Activated naive CD8-positive, alpha-beta T cell treated with anti-CD3 and anti-CD28 coated beads, Interleukin-2, amount 50 U/mL, for 24 hours (primary cell): ENCODE measurements around the gene PTPN23.

Source experiments
- ATAC-seq: fragments of 150-1000 bp; cut with Tn5 transposase; one replicate; pipeline ENCODE4 v1.10.0; 2021
- DNase-seq: peaks from one replicate; pipeline ENCODE4 v3.0.0; 2021
- H3K27ac Mint-ChIP-seq: one replicate; pipeline ENCODE4 v1.8.0; 2021; ENCODE audit warnings: mild to moderate bottlenecking, mixed read lengths
- H3K27me3 Mint-ChIP-seq: one replicate; pipeline ENCODE4 v1.8.0; 2021; ENCODE audit warnings: mixed read lengths
- H3K36me3 Mint-ChIP-seq: one replicate; pipeline ENCODE4 v1.8.0; 2021; ENCODE audit warnings: low read depth, mixed read lengths
- H3K4me1 Mint-ChIP-seq: one replicate; pipeline ENCODE4 v1.8.0; 2021; ENCODE audit warnings: mixed read lengths
- H3K4me3 Mint-ChIP-seq: one replicate; pipeline ENCODE4 v1.8.0; 2021; ENCODE audit warnings: mild to moderate bottlenecking, moderate library complexity, mixed read lengths
- H3K9me3 Mint-ChIP-seq: one replicate; pipeline ENCODE4 v1.8.0; 2021; ENCODE audit warnings: mixed read lengths

The PTPN23 gene

GRCh38 chr3:47380601-47381316, at the start of gene PTPN23:
Gene PTPN23, plus strand, starts transcription at chr3:47381021. Its CDS starts 76 bp downstream, at chr3:47381097.
- Mint-ChIP-seq H3K9me3 (no peaks in the 10 kb centered on the region), H3K27ac (peak within 1 kb of the TSS; percentile 100), H3K4me1 (peaks cover 48% of the 10 kb centered on the region), H3K4me3 (peak within 1 kb of the TSS; percentile 99), H3K36me3 (peaks cover 21% of the 10 kb centered on the region), H3K27me3 (peaks cover 2% of the 10 kb centered on the region)
- peak; percentile 87 for ATAC-seq
- DNase-seq = peak; percentile 99

- H3K4me1 Mint-ChIP-seq = no peaks in the 10 kb centered on the region
- H3K4me3 Mint-ChIP-seq = no peak overlapping the region
- H3K27me3 Mint-ChIP-seq = no peaks in the 10 kb centered on the region
- ATAC-seq = no peak
- H3K27ac Mint-ChIP-seq = peak overlapping the region; percentile 18
- DNase-seq = no peak
- peaks cover 61% of the 10 kb centered on the region for H3K36me3 Mint-ChIP-seq
- H3K9me3 Mint-ChIP-seq = no peaks in the 10 kb centered on the region
Measured at GRCh38 chr3:47333907-47334306, 46.9 kb upstream of the PTPN23 start.

GRCh38 chr3:47337656-47338055, 43.2 kb upstream of the PTPN23 start:
- H3K4me3 Mint-ChIP-seq = no peak overlapping the region
- no peaks in the 10 kb centered on the region for H3K27me3 Mint-ChIP-seq
- no peaks in the 10 kb centered on the region for H3K4me1 Mint-ChIP-seq
- no peak overlapping the region for H3K27ac Mint-ChIP-seq
- H3K9me3 Mint-ChIP-seq = no peaks in the 10 kb centered on the region
- ATAC-seq = no peak
- no peak for DNase-seq
- peaks cover 64% of the 10 kb centered on the region for H3K36me3 Mint-ChIP-seq

GRCh38 chr3:47339951-47340350, 40.9 kb upstream of the PTPN23 start:
- Mint-ChIP-seq H3K4me1 (no peaks in the 10 kb centered on the region), H3K27ac (no peak overlapping the region), H3K9me3 (no peaks in the 10 kb centered on the region), H3K27me3 (no peaks in the 10 kb centered on the region), H3K4me3 (no peak overlapping the region), H3K36me3 (peaks cover 64% of the 10 kb centered on the region)
- ATAC-seq (no peak), DNase-seq (no peak)

- H3K27me3 Mint-ChIP-seq = no peaks in the 10 kb centered on the region
- no peak overlapping the region for H3K27ac Mint-ChIP-seq
- H3K4me3 Mint-ChIP-seq = no peak overlapping the region
- H3K9me3 Mint-ChIP-seq = no peaks in the 10 kb centered on the region
- ATAC-seq = no peak
- no peak for DNase-seq
- H3K36me3 Mint-ChIP-seq = peaks cover 70% of the 10 kb centered on the region
- peaks cover 3% of the 10 kb centered on the region for H3K4me1 Mint-ChIP-seq
Measured at GRCh38 chr3:47340866-47341265, 40.0 kb upstream of the PTPN23 start.

- Mint-ChIP-seq H3K9me3 (no peaks in the 10 kb centered on the region), H3K4me1 (peaks cover 6% of the 10 kb centered on the region), H3K4me3 (no peak overlapping the region), H3K27ac (no peak overlapping the region), H3K27me3 (no peaks in the 10 kb centered on the region), H3K36me3 (peaks cover 62% of the 10 kb centered on the region)
- DNase-seq (no peak), ATAC-seq (no peak)
Measured at GRCh38 chr3:47342151-47342550, 38.7 kb upstream of the PTPN23 start.

GRCh38 chr3:47342812-47343211, 38.0 kb upstream of the PTPN23 start:
- H3K27ac Mint-ChIP-seq = no peak overlapping the region
- peaks cover 56% of the 10 kb centered on the region for H3K36me3 Mint-ChIP-seq
- ATAC-seq = no peak

GRCh38 chr3:47343471-47343971, 37.3 kb upstream of the PTPN23 start:
- peaks cover 50% of the 10 kb centered on the region for H3K36me3 Mint-ChIP-seq

More at GRCh38 chr3:47342812-47343211, 38.0 kb upstream of the PTPN23 start:
- Mint-ChIP-seq H3K4me3 (no peak overlapping the region), H3K4me1 (peaks cover 8% of the 10 kb centered on the region), H3K9me3 (no peaks in the 10 kb centered on the region), H3K27me3 (no peaks in the 10 kb centered on the region)
- DNase-seq = no peak

GRCh38 chr3:47344971-47345370, 35.9 kb upstream of the PTPN23 start:
- Mint-ChIP-seq H3K4me3 (no peak overlapping the region), H3K27me3 (no peaks in the 10 kb centered on the region), H3K27ac (no peak overlapping the region), H3K36me3 (peaks cover 36% of the 10 kb centered on the region), H3K4me1 (peaks cover 8% of the 10 kb centered on the region), H3K9me3 (no peaks in the 10 kb centered on the region)
- ATAC-seq (no peak), DNase-seq (no peak)

More at GRCh38 chr3:47343471-47343971, 37.3 kb upstream of the PTPN23 start:
- H3K27ac Mint-ChIP-seq = no peak overlapping the region
- no peaks in the 10 kb centered on the region for H3K27me3 Mint-ChIP-seq
- H3K4me1 Mint-ChIP-seq = peaks cover 8% of the 10 kb centered on the region
- no peak overlapping the region for H3K4me3 Mint-ChIP-seq
- DNase-seq (no peak), ATAC-seq (peak; percentile 52)
- no peaks in the 10 kb centered on the region for H3K9me3 Mint-ChIP-seq

- H3K9me3 Mint-ChIP-seq = no peaks in the 10 kb centered on the region
- no peak for ATAC-seq
Measured at GRCh38 chr3:47347217-47347801, 33.5 kb upstream of the PTPN23 start.

GRCh38 chr3:47348411-47349154, 32.2 kb upstream of the PTPN23 start:
- DNase-seq (no peak), ATAC-seq (no peak)
- peaks cover 23% of the 10 kb centered on the region for H3K36me3 Mint-ChIP-seq
- no peak overlapping the region for H3K4me3 Mint-ChIP-seq
- H3K27me3 Mint-ChIP-seq = no peaks in the 10 kb centered on the region
- H3K4me1 Mint-ChIP-seq = peaks cover 8% of the 10 kb centered on the region
- H3K9me3 Mint-ChIP-seq = no peaks in the 10 kb centered on the region
- no peak overlapping the region for H3K27ac Mint-ChIP-seq

More at GRCh38 chr3:47347217-47347801, 33.5 kb upstream of the PTPN23 start:
- H3K36me3 Mint-ChIP-seq = peaks cover 28% of the 10 kb centered on the region
- H3K4me1 Mint-ChIP-seq = peaks cover 8% of the 10 kb centered on the region
- no peaks in the 10 kb centered on the region for H3K27me3 Mint-ChIP-seq
- no peak overlapping the region for H3K4me3 Mint-ChIP-seq
- no peak overlapping the region for H3K27ac Mint-ChIP-seq
- DNase-seq = no peak

GRCh38 chr3:47355010-47355409, 25.8 kb upstream of the PTPN23 start:
- Mint-ChIP-seq H3K36me3 (peaks cover 6% of the 10 kb centered on the region), H3K4me3 (no peak overlapping the region), H3K27ac (no peak overlapping the region)

GRCh38 chr3:47356201-47356600, 24.6 kb upstream of the PTPN23 start:
- no peaks in the 10 kb centered on the region for H3K27me3 Mint-ChIP-seq
- no peak overlapping the region for H3K4me3 Mint-ChIP-seq
- ATAC-seq (no peak), DNase-seq (no peak)
- peaks cover 6% of the 10 kb centered on the region for H3K4me1 Mint-ChIP-seq
- peaks cover 11% of the 10 kb centered on the region for H3K36me3 Mint-ChIP-seq
- peaks cover 19% of the 10 kb centered on the region for H3K9me3 Mint-ChIP-seq
- H3K27ac Mint-ChIP-seq = no peak overlapping the region

More at GRCh38 chr3:47355010-47355409, 25.8 kb upstream of the PTPN23 start:
- H3K27me3 Mint-ChIP-seq = no peaks in the 10 kb centered on the region
- DNase-seq (no peak), ATAC-seq (peak; percentile 24)
- H3K9me3 Mint-ChIP-seq = peaks cover 13% of the 10 kb centered on the region
- peaks cover under 1% of the 10 kb centered on the region for H3K4me1 Mint-ChIP-seq

- Mint-ChIP-seq H3K27me3 (no peaks in the 10 kb centered on the region), H3K9me3 (peaks cover 30% of the 10 kb centered on the region), H3K27ac (no peak overlapping the region), H3K4me1 (peaks cover 17% of the 10 kb centered on the region), H3K36me3 (peaks cover 16% of the 10 kb centered on the region), H3K4me3 (no peak overlapping the region)
- DNase-seq (no peak), ATAC-seq (no peak)
Measured at GRCh38 chr3:47359323-47359722, 21.5 kb upstream of the PTPN23 start.
